Activated T-cell treated with anti-CD3 and anti-CD28 coated beads for 1 hour (primary cell): ENCODE data around the gene PHF10.
"Not testable (repeated sequence)": the region's sequence is repeated elsewhere in the genome, so short reads cannot be mapped to it uniquely, and the experiment has no call there.

Experiments used
- DNase-seq: peaks from one replicate; pipeline ENCODE4 v3.0.0-alpha.2; 2020; ENCODE audit warnings: low read depth

Gene PHF10

DNA sequence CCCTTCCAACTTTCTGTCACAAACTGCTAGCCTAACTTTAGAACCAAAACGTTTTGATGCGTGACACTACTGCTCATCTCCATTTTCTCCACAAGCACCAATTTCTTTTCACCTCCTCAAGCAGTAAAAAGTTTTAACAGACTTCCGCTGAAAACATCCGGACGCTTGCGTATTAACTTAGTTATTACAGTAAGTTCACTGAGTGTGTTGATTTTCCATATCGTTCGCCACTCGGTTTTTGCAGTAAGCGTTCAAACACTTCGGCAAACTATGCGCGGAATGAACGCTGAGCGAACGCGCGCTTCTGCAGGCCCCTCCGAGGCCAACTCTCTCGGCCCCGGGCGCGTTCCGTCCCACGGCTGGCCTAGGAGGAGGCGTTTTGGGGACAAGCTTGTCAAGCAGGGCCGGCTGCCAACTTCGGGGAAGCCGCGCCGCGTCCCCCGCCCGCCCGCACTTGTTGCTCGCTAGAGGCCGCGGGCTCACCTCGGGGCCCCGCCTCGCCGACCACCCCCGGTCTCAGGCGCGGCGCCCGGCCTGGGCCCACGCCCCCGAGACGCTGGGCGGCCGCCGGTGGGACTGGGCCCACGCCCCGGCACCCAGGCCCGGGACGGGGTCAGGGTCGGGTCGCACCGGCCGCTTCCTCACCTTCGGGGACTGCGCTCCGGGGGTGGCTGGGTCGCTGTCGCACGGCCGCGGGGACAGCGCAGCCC is 945 bp downstream of the PHF10 start:
- DNase-seq, result peak; percentile 53

DNA sequence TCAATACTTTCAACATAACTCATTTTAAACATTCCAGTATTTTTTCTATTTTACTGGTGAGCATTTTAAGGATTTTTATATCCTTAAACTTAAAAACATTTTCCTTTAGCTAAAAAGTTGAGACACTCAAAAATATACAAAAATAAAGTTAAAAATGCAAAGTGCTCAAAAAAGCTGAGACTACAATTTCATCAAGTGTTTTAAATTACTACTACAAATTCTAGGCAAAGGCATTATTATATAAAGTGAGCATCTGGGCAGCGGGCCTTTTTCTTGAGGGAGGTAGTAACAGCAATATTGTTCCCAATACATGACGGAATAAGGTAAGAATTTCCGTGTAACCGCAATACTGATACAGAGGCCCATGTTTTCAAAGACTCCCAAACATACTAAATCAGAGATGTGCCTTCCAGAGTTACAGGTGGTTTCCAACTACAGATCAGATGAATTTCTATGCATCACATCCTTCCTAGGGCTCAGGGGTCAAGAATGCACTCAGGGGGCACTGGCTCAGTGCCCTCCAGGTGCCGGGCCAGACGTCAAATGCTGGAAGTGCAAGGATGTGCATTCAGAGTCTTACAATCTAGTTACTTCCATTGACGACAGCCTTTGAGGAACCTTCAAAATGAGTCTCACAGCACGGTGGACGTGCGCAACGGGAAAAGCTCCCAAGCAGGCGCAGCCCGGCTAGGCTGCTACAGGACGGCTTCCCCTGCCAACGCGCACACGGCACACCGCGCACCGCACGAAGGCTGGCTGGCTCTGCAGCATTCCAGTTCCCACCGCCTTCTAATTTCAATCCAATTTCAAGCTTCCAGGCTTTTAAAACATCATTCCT is 1.7 kb downstream of the PHF10 start:
- DNase-seq, result peak; percentile 16

GRCh38 chr6:169720207-169720855 is 4.0 kb downstream of the PHF10 start:
- DNase-seq, result no peak

- DNase-seq, result no peak
Measured at GRCh38 chr6:169719117-169719516, 5.2 kb downstream of the PHF10 start.

DNA sequence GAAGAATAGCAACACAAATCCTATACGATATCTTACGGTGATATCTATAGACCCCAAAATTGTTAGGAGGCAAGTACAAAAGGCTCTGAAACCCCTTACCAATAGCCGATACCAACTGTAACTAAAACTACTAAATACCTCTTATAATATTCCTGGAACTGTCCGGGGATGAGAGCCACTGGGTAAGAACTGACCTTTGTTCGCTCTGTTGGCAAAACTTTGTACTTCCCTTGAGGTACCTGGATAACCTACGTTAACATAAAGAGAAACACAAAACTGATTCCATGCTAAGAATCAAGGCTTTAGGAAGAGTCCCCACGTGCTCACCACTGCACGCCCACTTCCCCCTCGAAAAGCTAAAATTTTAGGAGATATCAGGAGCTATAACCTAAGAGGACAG is 9.7 kb downstream of the PHF10 start:
- no peak for DNase-seq

DNA sequence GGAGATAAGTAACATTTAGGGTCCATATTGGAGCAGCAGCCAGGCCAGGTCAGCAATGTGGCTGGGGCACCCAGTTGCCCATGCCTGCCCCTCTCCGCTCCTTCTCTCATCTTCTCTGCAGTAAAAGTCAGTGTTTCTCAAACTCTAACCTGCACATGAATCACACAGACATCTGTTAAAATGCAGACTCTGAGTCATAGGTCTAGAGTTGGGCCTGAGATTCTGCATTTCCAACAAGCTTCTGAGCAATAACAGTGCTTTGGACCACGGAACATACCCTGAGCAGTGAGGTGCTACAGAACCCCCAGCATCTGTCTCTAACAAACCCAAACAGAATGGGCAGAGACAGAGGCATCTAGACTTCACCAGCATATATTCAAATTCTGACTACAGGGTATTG is 10.1 kb downstream of the PHF10 start:
- no peak for DNase-seq

DNA sequence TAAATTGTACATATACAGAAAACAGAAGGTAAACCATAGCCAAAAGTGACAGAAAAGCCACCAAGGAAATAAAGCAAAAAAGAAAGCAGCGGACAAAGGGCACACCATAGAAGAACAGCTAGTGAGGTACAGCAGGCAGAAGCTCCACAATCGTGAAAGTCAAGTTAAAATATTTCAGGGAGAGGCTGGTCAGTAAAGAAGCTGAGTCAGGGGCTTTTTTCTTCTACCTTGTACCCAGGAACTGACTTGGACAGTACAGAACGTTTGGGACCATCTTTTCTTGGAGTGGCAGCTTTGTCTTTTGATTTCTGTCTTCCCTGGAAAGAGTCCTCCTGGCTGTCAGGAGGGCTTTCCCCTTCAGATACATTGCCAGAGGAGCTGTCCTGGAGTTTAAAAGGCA is 14.3 kb downstream of the PHF10 start:
- DNase-seq, result no peak

DNA sequence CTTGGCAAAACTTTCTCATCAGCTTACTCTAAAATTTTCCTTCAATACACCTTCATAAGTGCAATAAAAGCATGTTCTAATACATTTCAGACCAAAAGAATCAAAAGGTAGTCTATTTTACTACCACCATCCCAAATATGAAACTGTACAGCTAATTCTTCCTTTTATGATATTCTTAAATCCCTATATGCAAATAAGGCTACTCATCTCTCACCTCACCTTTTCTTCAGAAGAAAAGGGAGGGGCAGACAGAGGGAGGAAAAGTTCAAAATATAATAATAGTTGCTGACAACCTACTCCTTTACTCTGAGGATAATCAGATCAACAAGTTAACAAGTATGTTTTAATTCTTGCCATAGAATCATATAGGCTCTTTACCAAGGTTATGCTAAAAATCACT is 15.0 kb downstream of the PHF10 start:
- no peak for DNase-seq

DNA sequence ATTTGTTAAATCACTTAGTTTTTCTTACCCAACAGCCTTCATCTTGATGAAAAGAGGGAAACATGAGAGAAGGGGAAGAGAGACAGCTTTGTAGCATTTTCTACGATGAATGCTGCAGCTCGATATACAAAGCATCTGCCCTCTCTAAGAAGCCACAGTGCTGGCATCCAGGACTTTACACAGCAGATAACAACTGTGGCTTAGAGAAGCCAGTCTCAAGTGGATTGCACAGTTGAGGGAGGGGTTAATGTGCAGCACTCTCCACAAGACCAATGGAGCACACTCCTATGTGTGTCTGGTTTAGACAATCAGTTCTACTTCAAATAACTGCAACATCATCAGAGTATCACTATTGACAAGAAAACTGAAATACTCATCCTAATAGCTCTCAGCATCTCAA is 16.5 kb downstream of the PHF10 start:
- DNase-seq, result no peak

DNA sequence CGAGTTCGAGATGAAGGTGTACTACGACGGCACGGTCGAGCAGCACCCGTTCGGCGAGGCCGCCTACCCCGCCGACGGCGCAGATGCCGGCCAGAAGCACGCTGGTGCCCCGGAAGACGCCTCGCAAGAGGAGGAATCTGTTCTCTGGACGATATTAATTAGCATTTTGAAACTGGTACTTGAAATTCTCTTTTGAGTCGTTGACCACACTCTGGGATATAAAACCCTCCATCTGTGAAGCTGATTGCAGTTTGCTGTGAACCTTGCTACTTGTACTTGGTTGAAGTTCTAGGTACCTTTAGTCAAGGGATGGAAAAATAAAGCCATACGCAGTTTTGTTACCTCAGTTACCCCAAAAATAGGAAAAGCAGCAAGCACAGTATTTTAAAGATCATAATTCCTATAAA is 21.5 kb downstream of the PHF10 start:
- DNase-seq, result no peak

GRCh38 chr6:169701954-169702839 is 22.1 kb downstream of the PHF10 start, which contains the start of the genes C6orf120 and WDR27:
Gene C6orf120, plus strand, starts transcription at chr6:169702126. Its CDS starts 334 bp downstream, at chr6:169702460.
Gene WDR27, minus strand, starts transcription at chr6:169702029. Its CDS starts 13,024 bp downstream, at chr6:169689005.
- peak; percentile 93 for DNase-seq

DNA sequence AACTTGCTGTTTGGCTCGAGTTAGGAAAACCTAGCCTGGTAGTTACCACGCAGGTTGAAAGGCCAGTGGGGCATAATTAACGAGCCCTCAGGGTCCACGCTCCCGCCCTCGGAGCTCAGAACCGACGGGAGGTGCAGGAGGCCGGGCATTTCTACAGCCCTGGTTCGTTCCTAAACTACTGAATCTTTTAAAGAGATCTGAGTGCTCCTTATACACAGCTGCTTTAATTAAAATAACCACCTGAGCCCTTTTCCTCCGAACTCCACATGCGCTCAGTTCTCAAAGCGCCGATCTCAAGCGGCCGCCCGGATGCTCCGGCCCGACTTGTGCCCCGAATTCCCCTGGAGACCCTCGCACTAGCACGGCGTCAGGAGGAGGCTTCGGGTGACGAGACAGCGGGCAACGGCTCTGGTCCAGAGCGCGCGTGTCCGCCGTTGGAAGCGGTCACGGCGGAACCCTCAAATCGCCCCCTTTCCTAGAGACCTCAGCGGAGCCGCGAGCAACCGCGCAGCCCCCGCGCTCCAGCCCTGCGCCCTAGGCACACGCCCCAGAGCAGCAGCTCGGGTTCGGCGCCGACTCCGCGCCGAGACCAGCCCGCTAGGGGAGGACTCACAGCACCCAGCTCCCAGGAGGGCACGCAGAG is 22.9 kb downstream of the PHF10 start:
- DNase-seq, result no peak

DNA sequence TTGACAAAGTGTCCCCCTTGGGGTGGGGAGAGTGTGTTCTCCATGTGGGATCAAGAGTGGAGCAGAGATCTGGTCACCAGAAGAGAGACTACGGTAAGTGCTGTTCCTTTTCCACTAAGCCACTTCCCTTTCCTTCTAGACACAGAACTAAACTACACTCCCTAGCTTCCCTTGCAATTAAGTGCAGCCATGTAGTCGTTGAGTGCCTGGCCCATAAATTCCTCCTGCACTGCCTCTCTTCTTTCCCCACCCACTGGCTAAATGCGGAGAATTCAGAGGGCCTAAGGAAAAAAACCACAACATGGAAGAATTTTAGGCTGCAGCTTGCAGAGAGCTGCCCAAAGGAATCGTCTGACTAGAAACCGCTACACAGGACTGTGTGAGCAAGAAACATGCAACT is 24.0 kb downstream of the PHF10 start:
- DNase-seq, result no peak

DNA sequence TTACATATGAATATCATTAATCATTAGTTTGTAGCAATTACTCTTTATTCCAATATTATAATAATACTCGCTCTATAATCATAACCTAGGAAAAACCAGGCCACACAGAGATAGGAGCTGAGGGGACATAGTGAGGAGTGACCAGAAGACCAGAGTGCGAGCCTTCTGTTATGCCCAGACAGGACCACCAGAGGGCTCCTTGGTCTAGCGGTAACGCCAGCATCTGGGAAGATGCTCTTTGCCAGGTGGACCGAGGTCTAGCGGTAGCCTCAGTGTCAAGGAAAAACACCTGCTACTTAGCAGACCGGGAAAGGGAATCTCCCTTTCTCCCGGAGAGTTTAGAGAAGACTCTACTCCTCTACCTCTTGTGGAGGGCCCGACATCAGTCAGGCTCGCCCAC is 27.2 kb downstream of the PHF10 start:
- not testable (repeated sequence) for DNase-seq

- no peak for DNase-seq
Measured at GRCh38 chr6:169695131-169695530, 29.2 kb downstream of the PHF10 start.

DNA sequence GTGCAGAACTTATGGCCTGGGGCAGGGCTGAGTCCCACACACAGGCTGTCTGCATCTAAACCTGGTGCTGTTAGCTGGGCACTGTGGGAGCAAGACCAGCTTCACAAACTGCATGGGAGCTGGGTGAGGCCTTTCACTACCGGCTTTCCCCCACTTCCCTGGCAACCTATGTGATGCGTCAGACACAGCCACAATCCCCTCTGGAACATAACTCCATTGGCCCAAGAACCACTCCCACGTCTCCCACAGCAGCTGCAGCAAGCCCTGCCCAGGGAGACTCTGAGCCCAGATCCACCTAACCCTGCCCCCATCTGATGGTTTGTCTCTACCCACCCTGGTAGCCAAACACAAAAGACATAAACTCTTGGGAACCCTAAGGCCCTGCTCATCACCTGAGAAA is 31.8 kb downstream of the PHF10 start:
- DNase-seq, result no peak

DNA sequence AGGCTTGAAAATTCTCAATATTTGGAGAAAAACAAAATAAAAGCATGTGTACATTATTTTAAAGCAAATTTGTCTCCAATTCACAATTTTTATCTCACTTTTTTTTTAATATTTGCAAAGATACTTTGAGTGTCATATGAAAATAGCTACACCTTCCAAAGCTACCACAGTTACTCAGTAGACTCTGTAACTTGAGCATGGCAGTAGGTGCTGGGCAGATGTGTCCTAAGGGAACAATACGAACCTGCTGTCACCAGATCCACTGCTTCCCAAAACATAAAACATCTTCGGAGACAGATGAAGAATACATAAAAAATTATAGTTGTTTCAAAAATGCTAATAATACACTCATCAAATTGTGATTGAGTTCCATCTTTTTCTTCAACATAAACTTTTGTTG is 33.0 kb downstream of the PHF10 start:
- DNase-seq, result no peak

GRCh38 chr6:169689287-169689686 is 35.0 kb downstream of the PHF10 start:
- DNase-seq, result no peak

DNA sequence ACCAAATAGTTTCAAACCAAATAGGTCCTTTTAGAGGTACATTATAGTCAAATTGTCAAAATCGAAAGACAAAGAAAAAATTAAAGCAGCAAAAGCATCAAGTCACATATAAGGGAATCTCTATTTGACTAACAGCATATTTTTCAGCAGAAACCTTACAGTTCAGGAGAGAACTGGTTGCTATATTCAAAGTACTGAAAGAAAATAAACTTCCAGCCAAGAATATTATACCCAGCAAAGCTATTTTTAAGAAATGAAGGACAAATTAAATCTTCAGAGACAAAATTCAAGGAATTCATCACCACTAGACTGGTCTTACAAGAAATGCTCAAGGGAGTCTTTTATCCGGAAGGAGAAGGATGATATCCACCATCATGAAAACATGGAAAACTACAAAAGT is 38.4 kb downstream of the PHF10 start:
- no peak for DNase-seq

- DNase-seq, result no peak
Measured at GRCh38 chr6:169684056-169684455, 40.2 kb downstream of the PHF10 start.

GRCh38 chr6:169678342-169678741 is 46.0 kb downstream of the PHF10 start:
- no peak for DNase-seq
